Non-pigmented ciliary epithelial cell (primary cell): ENCODE measurements around the gene BCAS3.

ENCODE experiments used
- DNase-seq: peaks from one replicate; pipeline ENCODE4 v3.0.0-alpha.2; 2010; ENCODE audit warnings: low read depth

Gene BCAS3

DNA sequence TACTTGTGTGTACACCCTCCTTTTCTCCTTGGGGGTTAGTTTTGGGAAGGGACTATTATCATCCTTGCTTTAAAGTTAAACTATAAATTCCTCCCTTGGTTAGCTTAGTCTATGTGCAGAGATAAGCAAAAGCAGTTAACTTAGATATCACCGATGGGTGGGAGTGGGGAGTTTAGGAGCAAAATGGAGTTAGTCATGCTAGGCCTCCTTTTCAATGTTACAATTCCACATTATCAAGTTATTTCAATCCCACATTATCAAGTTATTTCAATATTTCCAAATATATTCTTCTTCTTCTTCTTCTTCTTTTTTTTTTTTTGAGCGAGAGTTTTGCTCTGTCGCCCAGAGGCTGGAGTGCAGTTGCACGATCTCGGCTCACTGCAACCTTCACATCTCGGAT lies 1.7 kb upstream of the BCAS3 start:
- DNase-seq: no peak

DNA sequence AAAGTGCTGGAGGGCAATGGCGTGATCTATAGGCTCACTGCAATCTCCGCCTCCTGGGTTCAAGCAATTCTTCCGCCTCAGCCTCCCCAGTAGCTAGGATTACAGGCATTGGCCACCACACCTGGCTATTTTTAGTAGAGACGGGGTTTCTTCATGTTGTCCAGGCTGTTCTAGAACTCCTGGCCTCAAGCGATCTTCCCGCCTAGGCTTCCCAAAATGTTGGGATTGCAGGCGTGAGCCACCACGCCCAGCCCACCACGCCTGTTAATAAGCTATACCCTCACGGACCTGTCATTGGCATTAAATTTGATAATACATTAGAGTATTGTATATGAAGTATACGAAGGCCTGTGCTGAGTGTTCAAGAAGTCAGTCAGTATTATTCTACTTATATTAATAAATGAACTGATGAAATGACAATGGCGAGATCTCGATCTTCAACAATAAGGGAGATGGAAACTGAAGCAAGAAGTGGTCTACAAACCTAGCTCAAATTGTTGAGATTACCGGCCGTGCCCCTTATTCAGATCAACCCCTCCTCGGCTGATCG lies 818 bp upstream of the BCAS3 start:
- no peak for DNase-seq

DNA sequence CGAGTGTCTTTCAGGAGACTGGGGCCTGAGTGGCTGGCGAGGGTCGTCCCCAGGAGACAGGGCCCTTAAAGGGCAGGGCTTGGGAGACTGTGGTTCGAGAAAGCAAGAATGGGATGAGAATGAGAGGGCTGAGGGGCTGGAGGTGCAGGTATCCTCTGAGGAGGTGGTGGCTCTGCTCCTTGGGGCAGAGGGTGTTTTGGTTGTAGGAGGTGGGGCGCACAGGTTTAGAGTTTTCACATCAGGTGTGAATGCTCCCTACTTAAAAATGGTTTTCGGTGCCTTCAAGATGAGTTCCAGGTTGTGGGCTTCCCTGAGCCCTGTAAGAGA lies 430 bp downstream of the BCAS3 start:
- no peak for DNase-seq

DNA sequence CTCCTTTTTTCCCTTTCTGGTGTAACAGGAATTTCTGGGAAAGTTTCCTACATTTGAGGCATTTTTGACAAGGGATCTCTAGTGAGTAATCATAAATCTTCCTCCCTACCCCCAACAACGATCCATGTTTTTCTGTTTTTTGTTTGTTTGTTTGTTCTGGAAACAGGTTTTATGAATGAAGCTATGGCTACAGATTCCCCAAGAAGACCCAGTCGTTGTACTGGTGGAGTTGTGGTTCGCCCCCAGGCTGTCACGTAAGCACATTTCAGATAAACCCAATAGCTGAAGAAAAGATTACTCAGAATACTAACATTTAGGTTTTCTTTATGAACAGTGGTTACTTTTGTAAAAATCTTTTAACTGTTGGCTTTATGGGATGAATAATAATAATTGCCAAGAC lies 1.6 kb downstream of the BCAS3 start:
- no peak for DNase-seq

DNA sequence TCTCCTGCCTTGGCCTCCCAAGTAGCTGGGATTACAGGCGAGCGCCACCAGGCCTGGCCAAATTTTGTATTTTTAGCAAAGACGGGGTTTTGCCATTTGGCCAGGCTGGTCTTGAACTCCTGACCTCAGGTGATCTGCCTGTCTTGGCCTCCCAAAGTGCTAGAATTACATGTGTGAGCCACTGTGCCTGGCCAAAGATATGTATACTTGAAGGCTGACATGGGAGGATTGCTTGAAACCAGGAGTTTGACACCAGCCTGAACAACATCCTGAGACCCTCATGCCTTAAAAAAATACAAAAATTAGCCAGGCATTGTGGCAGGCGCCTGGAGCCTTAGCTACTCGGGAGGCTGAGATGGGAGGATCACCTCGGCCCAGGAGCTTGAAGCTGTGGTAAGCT lies 3.1 kb downstream of the BCAS3 start:
- DNase-seq: no peak

DNA sequence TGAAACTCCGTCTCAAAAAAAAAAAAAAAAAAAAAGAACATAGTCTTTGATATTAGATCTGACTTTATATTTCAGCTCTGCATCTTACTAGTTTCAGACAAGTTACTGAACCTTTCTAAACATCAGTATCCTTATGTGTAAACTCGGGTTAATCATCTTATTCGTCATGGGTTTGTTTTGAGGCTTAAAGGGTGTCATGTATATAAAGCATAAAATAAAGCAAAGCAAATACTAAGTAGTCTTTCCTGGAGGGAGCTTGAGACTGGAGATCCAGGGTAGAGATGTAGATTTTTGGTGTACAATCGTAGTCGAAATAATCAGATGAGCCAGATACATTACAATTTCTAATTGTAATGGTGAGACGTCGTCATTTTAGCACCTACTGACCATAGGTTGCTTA lies 7.8 kb downstream of the BCAS3 start:
- DNase-seq: no peak

DNA sequence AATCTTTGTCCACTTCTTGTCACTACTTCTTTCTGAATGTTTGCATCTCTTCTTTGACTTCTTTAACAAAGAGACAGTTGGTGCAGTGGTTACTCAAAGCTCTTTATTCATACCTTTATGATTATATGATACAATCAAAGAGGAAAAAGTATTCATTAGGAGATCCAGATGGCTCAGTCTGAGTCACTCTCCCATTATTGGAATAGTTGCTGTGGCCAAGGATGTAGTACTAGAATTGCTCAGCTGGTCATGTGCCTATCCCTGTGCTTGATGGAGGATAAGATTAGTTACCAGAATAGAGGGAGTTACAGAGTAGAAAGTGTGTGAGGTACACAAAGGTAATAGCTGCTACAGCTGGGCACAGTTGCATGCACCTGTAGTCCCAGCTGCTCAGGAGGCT lies 18.3 kb downstream of the BCAS3 start:
- DNase-seq: no peak

DNA sequence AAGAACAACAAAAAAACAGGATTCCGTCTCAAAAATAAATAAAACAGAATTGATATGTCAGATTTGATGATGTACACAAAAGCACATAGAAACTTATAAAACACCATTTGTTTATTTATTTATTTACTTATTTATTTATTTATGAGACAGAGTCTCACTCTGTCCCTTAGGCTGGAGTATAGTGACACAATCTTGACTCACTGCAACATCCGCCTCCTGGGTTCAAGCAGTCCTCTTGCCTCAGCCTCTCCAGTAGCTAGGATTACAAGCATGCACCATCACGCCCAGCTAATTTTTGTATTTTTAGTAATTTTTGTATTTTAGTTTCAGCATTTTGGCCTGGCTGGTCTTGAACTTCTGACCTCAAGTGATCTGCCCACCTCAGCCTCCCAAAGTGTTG lies 21.4 kb downstream of the BCAS3 start:
- no peak for DNase-seq

DNA sequence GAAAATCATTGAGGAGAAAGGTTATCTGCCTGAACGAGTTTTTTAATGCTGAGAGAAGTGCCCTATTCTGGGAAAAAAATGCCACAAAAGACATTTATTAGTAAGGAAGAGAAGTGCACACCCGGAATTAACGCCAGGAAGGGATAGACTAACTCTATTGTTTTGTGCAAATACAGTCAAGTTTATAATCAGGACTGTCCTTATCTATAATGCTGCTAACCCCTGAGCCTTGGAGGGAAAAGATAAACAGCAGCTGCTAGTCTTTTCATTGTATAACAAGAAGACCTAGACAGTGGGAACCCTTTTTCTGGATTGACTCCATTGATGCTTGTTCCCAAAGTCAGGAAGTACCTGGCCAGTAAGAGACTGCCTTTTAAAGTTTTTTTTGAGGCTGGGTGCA lies 26.5 kb downstream of the BCAS3 start:
- no peak for DNase-seq

DNA sequence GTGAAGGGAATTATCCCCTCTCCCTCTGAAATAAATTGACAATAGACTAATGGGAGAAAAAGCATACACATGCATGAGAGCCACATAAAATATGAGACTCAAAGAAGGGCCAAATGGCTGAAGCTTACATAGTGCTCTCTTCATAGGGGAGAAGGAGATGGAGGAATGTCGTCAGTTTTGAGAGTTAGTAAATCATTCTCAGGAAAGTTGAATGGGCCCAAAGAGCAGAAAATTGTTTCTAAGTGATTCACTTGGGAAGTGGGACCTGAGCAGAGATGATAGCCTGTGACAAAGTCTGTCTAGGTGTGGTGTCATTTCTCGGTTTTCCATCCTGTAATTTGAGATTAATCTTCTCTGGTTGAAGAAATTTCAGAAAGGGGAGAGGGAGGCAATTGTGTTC lies 35.0 kb downstream of the BCAS3 start:
- DNase-seq: no peak

DNA sequence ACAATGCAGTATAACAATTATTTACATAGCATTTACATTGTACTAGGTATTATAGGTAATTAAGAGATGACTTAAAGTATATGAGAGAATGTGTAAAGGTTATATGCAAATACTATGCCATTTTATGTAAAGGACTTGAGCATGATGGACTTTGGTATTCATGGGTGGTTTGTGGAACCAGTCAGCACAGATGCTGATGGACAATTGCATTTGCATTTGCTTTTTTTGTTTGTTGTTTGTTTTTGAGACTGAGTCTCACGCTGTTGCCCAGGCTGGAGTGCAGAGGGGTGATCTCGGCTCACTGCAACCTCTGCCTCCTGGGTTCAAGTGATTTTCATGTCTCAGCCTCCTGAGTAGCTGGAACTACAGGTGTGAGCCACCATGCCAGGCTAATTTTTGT lies 36.0 kb downstream of the BCAS3 start:
- DNase-seq: no peak

DNA sequence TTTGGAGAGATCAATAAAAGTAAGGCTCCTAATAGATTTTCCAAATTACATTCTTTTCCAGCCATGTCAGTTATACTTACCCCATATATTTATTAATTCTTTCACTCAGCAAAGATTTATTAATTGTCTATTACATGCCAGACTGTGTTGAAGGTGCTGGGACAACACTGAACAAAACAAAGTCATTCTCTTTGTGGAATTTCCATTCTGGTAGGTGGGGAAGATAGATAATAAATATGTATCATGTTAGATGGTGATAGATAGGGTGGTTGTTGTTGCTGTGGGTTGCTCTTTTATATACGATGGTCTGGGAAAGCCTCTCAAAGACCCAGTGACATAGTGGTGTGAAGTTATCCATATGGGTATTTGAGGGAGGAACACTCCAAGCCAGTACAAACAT lies 39.1 kb downstream of the BCAS3 start:
- no peak for DNase-seq

DNA sequence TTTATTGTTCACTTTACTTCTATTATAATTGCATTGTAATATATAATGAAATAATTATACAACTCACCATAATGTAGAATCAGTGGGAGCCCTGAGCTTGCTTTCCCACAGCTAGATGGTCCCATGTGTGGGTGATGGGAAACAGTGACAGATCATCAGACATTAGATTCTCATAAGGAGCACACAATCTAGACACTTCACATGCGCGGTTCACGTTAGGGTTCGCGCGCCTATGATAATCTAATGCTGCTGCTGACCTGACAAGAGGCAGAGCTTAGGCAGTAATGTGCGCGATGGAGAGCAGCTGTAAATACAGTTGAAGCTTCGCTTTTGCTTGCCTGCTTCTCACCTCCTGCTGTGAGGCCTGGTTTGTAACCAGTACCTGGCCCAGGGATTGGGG lies 40.2 kb downstream of the BCAS3 start:
- no peak for DNase-seq

DNA sequence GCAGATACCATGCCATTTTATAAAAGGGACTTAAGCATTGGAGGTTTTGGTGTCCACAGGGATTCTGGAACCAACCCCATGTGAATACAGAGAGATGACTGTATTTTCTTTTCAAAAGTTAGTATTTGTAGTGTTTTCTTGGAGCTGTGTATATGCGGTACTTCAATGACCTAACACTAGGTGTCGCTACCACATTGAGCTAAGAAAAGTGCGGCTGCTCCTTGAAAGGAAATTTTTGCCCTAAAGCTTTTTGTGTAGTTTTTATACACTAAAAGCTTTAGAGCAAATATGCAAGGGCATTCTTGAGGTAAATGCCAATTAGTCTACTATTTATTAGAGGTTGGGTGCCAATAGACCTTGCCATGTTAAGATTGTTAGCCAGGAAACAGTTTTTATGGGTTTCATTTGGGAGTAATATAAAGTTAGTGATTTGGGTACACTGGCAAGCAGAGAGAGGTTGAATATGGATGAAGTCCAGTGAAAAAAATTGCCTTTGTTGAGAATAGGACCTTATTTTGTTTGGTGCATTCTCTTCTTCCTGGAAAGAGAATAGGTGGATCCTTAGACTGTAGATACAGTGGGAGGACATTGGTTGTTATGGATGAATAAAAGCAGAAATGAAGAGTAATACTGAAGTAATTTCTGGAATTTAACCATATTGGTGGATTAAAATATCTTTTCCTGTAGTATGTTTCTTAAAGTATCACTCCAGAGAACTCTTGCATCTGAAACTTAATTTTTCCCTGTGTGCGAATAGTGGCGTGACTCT lies 43.3 kb downstream of the BCAS3 start:
- peak; percentile 57 for DNase-seq

DNA sequence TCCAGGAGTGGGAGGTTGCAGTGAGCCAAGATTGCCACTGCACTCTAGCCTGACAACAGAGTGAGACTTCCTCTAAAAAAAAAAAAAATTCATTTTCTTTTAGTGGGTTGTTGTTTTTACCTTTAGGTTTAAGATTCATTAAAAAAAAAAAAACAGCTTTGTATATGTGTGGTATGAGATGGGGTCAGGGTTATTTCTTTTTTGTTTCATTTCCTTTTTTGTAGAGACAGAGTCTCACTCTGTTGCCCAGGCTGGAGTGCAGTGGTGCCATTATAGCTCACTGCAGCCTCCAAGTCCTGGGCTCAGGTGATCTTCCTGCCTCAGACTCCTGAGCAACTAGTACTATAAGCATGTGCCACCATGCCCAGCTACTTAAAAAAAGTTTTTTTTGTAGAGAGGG lies 47.0 kb downstream of the BCAS3 start:
- no peak for DNase-seq

DNA sequence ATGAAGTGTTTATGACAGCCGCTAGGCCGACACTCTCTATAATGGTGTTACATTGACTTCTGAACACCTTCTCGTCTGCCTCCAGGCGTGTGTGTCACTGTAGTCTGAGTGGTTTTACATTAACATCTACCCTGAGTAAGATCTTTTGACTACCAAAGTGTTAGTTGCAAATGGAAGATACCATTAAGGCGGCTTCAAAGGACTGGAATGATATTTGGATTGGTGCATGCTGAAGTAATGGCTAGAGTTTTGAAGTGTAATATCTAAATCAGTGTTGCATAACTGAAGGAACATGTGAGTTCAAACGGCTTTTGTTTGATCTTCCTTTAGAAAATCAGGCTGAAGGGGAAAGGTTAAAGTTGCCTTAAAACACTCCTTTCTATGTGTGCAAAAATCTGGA lies 52.2 kb downstream of the BCAS3 start:
- no peak for DNase-seq

DNA sequence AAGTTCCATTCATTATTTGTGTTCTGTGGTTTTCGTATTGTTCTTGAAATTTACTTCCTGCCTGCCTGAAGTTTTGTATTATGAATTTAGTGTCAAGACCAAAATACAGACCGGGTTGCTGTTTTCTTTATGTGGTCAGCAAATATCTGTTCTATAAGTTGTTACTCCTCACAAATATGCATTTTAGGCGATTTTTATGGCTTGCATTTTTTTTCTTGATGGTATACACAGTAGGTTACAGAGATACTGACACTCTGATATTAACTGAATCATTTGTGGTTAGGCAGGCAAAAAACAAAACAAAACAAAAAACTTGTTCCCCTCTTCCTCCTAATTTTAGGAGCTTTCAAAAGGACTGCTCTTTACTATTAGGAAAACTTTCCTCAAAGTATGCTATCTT lies 52.6 kb downstream of the BCAS3 start:
- DNase-seq: no peak

DNA sequence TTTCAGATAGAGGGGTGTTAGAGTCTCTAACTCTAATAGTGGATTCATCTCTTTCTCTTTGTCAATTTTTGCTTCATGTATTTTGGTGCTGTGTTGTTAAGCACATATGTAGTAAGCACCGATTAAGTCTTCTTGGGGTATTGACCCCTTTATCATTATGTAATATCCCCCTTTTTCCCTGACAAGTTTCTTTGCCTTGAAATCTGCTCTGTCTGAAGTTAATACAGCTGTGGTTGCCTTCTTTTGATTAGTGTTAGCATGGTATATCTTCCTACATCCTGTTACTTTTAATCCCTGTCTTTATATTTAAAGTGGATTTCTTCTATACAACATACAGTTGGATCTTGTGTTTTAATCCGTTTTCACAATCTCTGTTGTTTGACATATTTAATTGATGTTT lies 60.6 kb downstream of the BCAS3 start:
- DNase-seq: no peak

DNA sequence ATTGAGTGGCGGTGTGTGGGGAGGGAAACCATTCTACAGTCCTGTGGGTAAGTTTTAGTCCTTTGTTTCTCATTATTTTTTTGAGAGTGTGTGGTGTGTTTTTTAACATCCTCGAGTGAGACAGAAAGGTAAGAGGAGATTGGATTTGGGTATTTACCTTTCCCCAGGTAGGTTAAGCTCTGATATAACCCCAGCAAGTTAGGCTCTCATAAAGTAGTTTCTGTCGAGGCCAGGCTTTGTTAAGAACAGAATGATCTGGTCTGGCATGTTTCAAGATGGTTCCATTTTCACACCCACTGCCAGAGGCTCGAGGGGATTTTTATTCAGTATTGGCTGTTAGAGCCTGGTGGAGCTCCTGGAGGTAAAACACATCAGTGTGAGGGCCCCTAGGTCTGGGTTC lies 62.9 kb downstream of the BCAS3 start:
- no peak for DNase-seq

DNA sequence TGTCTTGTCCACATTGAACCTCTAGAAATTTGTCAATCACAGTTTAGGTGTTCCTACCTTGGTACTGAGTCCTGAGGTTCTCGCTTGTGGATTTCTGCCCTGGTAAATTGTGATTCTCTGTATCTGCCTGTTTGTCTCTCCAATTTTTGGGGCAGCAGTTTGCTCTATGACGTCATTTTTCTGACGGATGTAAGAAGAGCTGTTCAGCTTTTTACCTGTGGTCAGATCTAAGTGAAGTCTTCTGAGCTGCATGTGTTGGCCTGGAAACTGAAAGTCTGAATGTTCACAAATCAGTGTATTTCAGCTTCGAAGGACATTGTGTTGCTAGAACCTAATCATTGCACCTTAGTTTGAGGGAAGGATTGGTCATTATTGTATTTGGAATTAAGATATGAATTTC lies 63.4 kb downstream of the BCAS3 start:
- no peak for DNase-seq

DNA sequence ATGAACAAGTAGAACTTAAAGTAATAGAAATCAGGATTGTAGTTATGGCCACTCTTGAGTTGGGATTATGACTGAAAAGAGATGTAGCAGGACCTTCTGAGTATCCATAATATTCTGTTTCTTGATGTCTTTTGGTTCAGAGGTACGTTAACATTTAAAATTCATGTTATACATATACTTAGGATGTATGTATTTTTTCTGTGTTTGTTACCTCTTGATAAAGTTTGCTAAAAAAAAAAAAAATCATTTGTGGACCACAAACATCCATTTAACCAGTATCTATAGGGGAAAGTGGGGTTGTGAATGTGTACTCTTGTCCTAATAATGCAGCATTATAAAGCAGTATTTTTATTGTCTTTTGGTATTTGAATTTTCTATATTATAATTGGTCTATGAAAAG lies 65.6 kb downstream of the BCAS3 start:
- no peak for DNase-seq

DNA sequence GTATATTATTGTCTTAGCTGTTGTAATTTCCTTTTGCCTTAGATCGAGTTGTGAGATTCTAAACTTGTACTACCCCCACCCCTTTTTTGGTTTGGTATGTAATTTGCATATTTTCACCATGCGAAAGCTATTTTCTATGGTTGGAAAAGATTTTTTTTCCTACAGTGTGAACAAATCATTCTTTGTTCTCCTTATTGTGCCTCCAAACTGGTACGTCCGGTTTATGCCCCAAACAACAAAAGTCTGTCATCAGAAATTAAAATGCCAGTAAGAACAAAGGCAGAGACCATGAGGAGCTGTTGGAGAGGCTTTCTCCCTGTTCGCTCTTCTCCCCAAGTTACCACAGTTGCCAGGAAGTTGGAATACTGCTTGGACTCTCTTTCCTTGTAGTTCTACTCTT lies 66.1 kb downstream of the BCAS3 start:
- DNase-seq: no peak

DNA sequence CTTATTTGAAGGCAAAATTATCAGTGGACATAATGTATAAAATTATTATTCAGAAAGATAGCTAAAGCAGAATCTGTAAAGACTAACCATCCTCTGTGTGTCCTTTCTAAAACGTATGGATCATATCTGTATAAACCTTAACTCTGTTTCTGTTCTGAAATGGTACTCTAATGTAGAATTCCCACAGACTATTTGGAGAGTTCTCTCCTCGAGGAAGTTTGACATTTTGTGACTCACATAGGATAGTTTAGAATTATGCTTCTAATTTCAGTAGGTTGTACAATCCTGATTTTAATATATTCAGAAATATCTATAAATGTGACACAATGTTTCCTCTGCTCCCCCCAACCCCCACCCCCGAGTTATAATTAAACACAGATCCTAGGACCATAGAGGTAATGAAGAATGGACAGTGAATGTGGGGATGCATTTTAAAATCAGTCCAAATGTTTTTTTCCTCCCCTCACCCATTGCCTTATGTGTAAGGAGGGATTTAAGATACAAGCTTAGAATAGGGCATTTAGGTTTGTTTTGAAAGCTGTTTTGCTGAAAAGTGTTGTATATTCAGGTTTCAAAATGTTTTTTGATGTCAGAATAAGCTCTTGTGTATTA lies 66.8 kb downstream of the BCAS3 start:
- no peak for DNase-seq

DNA sequence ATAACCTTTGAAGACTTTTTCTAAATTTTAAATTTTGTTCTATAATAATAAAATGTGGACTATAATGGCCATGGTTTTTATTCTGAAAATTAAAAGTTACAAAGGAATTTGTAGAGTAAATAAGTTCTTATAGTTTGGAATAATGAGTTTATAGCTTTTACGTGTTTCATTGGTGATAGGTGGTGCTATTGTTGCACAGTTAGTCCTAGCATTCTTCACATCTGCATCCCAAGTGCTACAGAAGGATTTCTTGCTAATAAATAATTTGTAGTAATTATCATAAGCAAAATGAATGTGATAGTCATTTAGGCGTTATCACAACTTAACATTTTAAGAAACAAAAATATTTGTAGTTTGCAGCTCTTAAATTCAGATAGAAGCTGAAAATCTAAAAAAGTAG lies 67.9 kb downstream of the BCAS3 start:
- no peak for DNase-seq
